ENCODE data around the gene GLRX3.
A peak's percentile ranks its signal among the peaks of the same experiment; 100 is the strongest.

The GLRX3 gene

DNA sequence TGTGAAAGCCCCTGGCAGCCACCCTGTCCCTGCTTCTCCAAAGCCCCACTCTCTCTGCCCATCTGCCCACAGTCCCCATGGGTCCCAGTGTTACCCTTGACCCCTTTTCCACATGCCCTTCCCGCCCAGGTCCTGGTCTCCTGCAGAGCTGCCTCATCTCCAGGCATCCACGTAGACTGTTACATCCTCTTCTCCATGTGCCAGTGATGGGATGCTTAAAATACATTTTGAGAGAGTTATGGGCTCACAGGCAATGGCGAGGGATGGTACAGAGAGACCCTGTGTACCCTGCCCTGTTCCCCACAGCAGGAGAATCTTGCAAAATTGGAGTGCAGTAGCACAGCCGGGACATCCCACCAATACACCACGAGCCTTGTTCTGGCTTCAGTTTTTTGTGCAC is 56.8 kb downstream of the GLRX3 start:
- no peaks in the 10 kb centered on the region for H3K9me3 ChIP-seq (ENCODE audit: control insufficient read depth, insufficient read depth, low read depth, low read length)
- H3K27ac ChIP-seq (ENCODE audit: extremely low read depth, low read depth, low read length): no peak overlapping the region
- CTCF ChIA-PET: no interaction called here
- no peak for TF ChIP-seq ZNF121 (tag by site-specific recombination; IDR thresholded peaks at IDR 0.05)
- TF ChIP-seq ZNF202 (tag by site-specific recombination; IDR thresholded peaks at IDR 0.05; ENCODE audit: borderline replicate concordance): no peak
- no peak for TF ChIP-seq SALL2 (tag by site-specific recombination; IDR thresholded peaks at IDR 0.05; ENCODE audit: borderline replicate concordance)
- TF ChIP-seq ZNF169 (tag by site-specific recombination; IDR thresholded peaks at IDR 0.05): no peak
- no peak for TF ChIP-seq ZNF549 (tag by site-specific recombination; IDR thresholded peaks at IDR 0.05)
- TF ChIP-seq ZNF2 (tag by site-specific recombination; IDR thresholded peaks at IDR 0.05): no peak
- no peak for TF ChIP-seq ZNF311 (tag by site-specific recombination; IDR thresholded peaks at IDR 0.05; ENCODE audit: borderline replicate concordance)
- TF ChIP-seq, protein P1, sequence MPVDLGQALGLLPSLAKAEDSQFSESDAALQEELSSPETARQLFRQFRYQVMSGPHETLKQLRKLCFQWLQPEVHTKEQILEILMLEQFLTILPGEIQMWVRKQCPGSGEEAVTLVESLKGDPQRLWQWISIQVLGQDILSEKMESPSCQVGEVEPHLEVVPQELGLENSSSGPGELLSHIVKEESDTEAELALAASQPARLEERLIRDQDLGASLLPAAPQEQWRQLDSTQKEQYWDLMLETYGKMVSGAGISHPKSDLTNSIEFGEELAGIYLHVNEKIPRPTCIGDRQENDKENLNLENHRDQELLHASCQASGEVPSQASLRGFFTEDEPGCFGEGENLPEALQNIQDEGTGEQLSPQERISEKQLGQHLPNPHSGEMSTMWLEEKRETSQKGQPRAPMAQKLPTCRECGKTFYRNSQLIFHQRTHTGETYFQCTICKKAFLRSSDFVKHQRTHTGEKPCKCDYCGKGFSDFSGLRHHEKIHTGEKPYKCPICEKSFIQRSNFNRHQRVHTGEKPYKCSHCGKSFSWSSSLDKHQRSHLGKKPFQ (tag by site-specific recombination; IDR thresholded peaks at IDR 0.05): no peak
- no peak for TF ChIP-seq GLI2 (tag by site-specific recombination; IDR thresholded peaks at IDR 0.05; ENCODE audit: borderline replicate concordance, low read depth)
- no peak for TF ChIP-seq ZNF24 (tag by site-specific recombination; IDR thresholded peaks at IDR 0.05)
- no peak for TF ChIP-seq ZNF174 (tag by site-specific recombination; IDR thresholded peaks at IDR 0.05)
- TF ChIP-seq ZNF426 (tag by site-specific recombination; IDR thresholded peaks at IDR 0.05): no peak
- TF ChIP-seq ZNF521 (tag by site-specific recombination; IDR thresholded peaks at IDR 0.05): no peak
- TF ChIP-seq ZNF211 (tag by site-specific recombination; IDR thresholded peaks at IDR 0.05; ENCODE audit: low read depth): no peak
- TF ChIP-seq ZNF274 (IDR thresholded peaks at IDR 0.05; ENCODE audit: low read length): no peak
- no peak for TF ChIP-seq ZNF274 (tag by site-specific recombination; IDR thresholded peaks at IDR 0.05; ENCODE audit: borderline replicate concordance)
- TF ChIP-seq ZBTB8A (tag by site-specific recombination; IDR thresholded peaks at IDR 0.05): no peak
- TF ChIP-seq BCL11B (tag by site-specific recombination; IDR thresholded peaks at IDR 0.05; ENCODE audit: low read depth): no peak
- H3K4me3 ChIP-seq (ENCODE audit: low read depth, low read length): no peak overlapping the region
- POLR2A ChIA-PET: no interaction called here
- peaks cover 3% of the 10 kb centered on the region; the same call in 1 of the 2 replicates for H3K4me1 ChIP-seq (ENCODE audit: control insufficient read depth, insufficient read depth, low read length)
- peaks cover 0 to 5% of the 10 kb centered on the region in 2 experiments; a peak in 1 of 3 replicates for H3K36me3 ChIP-seq (ENCODE audit: control insufficient read depth in 2 of 2, insufficient read depth in 1 of 2, low read length in 2 of 2)

DNA sequence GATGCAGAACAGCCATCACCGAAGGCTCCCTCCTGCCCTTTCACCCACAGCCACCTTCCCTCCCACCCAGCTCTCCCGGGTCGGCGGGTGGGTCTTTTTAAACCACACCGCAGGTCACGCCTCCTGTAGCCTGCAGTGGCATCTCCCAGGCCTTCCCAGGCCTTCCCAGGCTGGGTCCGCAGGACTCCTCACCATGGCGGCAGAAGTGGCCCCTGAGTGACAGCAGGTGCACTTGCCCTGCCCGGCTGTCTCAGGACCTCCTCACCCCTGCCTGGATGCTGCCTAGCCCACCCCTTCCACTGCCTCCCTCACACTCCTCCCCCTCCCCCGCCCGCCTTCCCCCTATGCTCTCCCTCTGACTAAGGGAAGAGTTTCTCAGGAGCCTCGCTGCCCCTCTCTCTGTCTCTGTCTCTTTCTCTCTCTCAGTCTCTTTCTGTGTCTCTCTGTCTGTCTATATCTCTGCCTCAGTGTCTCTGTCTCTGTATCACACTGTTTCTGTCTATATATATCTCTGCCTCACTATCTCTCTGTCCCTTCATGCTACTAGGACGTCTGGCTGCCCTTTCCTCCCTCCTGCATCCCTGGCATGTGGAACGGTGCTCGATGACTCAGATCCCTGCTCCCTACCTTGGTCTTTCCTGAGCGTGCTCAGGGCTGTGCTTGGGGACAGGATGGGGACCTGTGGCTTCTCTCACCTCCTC is 57.5 kb downstream of the GLRX3 start:
- no peaks in the 10 kb centered on the region for H3K9me3 ChIP-seq (ENCODE audit: control insufficient read depth, insufficient read depth, low read depth, low read length)
- POLR2A ChIA-PET: no interaction called here
- H3K4me3 ChIP-seq (ENCODE audit: low read depth, low read length): no peak overlapping the region
- H3K27ac ChIP-seq (ENCODE audit: extremely low read depth, low read depth, low read length): no peak overlapping the region
- TF ChIP-seq ZNF610 (tag by site-specific recombination; IDR thresholded peaks at IDR 0.05; ENCODE audit: borderline replicate concordance) (no peak), EGR2 (tag by site-specific recombination; IDR thresholded peaks at IDR 0.05; ENCODE audit: low read depth) (0 out of 2 replicates have a peak, but pooled peaks have one; percentile 7)
- peaks cover 3% of the 10 kb centered on the region; the same call in 1 of the 2 replicates for H3K4me1 ChIP-seq (ENCODE audit: control insufficient read depth, insufficient read depth, low read length)
- H3K36me3 ChIP-seq (ENCODE audit: control insufficient read depth in 2 of 2, insufficient read depth in 1 of 2, low read length in 2 of 2): no peaks in the 10 kb centered on the region
- CTCF ChIA-PET: no interaction called here

DNA sequence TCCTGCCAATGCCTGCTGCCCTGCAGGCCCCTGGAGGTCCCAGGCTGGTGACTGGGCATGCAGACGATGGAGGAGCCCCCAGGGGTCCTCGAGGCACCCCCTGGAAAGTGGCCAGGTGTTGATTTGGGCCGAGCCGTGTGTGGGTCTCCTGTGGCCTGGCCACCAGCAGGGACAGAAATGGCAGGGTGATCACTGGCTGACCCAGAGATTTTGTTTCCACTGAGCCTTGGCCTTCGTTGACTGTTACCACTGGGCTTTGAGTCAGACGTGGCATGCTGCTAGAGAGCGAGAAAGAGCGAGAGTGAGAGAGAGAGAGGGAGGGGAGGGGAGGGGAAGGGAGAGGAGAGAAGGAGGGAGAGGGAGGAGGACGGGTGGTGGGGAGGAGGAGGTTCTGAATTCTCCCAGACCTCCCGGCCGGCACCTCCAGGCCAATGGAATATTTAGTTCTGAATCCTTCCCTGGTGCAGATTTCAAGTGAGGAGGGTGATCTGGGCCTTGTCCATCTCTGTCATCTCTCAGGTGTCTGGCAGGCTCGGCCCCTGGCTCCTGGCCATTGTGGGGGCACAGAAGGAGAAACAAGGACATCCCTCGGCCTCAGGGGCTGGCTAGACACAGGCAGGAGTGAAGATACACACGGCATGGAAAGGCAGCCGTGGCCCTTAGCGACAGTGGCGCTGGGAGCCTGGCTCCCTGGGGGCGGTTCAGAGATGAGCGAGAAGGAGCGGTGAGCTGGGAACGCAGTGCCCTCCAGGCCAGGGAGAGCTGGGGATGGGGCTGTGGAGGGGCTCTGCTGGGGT is 58.2 kb downstream of the GLRX3 start:
- H3K36me3 ChIP-seq (ENCODE audit: control insufficient read depth in 2 of 2, insufficient read depth in 1 of 2, low read length in 2 of 2): no peaks in the 10 kb centered on the region
- no peak overlapping the region for H3K4me3 ChIP-seq (ENCODE audit: low read depth, low read length)
- ChIA-PET CTCF (no interaction called here), POLR2A (no interaction called here)
- H3K9me3 ChIP-seq (ENCODE audit: control insufficient read depth, insufficient read depth, low read depth, low read length): no peaks in the 10 kb centered on the region
- peaks cover 3% of the 10 kb centered on the region; the same call in 1 of the 2 replicates for H3K4me1 ChIP-seq (ENCODE audit: control insufficient read depth, insufficient read depth, low read length)
- H3K27ac ChIP-seq (ENCODE audit: extremely low read depth, low read depth, low read length): no peak overlapping the region
- TF ChIP-seq ZNF776 (tag by site-specific recombination; IDR thresholded peaks at IDR 0.05; ENCODE audit: borderline replicate concordance) (no peak), ZNF548 (tag by site-specific recombination; IDR thresholded peaks at IDR 0.05) (no peak), ZNF560 (tag by site-specific recombination; IDR thresholded peaks at IDR 0.05; ENCODE audit: borderline replicate concordance) (no peak), ZBTB8A (tag by site-specific recombination; IDR thresholded peaks at IDR 0.05) (no peak), ZNF596 (tag by site-specific recombination; IDR thresholded peaks at IDR 0.05) (peak; percentile 51; the same call in 1 of the 2 replicates), ZBTB20 (tag by site-specific recombination; IDR thresholded peaks at IDR 0.05) (no peak), ZNF791 (tag by site-specific recombination; IDR thresholded peaks at IDR 0.05) (no peak), ZNF404 (tag by site-specific recombination; IDR thresholded peaks at IDR 0.05) (no peak)
- TF ChIP-seq, protein P2, sequence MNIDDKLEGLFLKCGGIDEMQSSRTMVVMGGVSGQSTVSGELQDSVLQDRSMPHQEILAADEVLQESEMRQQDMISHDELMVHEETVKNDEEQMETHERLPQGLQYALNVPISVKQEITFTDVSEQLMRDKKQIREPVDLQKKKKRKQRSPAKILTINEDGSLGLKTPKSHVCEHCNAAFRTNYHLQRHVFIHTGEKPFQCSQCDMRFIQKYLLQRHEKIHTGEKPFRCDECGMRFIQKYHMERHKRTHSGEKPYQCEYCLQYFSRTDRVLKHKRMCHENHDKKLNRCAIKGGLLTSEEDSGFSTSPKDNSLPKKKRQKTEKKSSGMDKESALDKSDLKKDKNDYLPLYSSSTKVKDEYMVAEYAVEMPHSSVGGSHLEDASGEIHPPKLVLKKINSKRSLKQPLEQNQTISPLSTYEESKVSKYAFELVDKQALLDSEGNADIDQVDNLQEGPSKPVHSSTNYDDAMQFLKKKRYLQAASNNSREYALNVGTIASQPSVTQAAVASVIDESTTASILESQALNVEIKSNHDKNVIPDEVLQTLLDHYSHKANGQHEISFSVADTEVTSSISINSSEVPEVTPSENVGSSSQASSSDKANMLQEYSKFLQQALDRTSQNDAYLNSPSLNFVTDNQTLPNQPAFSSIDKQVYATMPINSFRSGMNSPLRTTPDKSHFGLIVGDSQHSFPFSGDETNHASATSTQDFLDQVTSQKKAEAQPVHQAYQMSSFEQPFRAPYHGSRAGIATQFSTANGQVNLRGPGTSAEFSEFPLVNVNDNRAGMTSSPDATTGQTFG (tag by site-specific recombination; IDR thresholded peaks at IDR 0.05; ENCODE audit: borderline replicate concordance): no peak
